ENCODE measurements around the gene CD63.

The CD63 gene

GRCh38 chr12:55728186-55728938 lies 447 bp downstream of the CD63 start:
- Histone ChIP-seq H3K36me3 (ENCODE audit: insufficient read depth) (no peaks in the 10 kb centered on the region; the same call in 1 of the 2 replicates), H3K27ac (peak overlapping the region; percentile 63), H4K20me1 (ENCODE audit: insufficient read depth) (no peaks in the 10 kb centered on the region), H3K4me1 (ENCODE audit: low read depth, poor library complexity, severe bottlenecking) (peaks cover 20% of the 10 kb centered on the region), H3K4me3 (IDR thresholded peaks at IDR 0.05; ENCODE audit: insufficient read depth, low read depth, low read length) (peak overlapping the region; percentile 69), H3K79me2 (ENCODE audit: insufficient read depth, low read depth) (peaks cover 13% of the 10 kb centered on the region; the same call in 1 of the 2 replicates), H3K27me3 (ENCODE audit: insufficient read depth, low read depth) (no peaks in the 10 kb centered on the region), H2AFZ (ENCODE audit: low read depth) (peak overlapping the region; percentile 88), H3K9ac (peak overlapping the region; percentile 80), H3K4me2 (peak overlapping the region; percentile 87)
- TF ChIP-seq, protein P1, sequence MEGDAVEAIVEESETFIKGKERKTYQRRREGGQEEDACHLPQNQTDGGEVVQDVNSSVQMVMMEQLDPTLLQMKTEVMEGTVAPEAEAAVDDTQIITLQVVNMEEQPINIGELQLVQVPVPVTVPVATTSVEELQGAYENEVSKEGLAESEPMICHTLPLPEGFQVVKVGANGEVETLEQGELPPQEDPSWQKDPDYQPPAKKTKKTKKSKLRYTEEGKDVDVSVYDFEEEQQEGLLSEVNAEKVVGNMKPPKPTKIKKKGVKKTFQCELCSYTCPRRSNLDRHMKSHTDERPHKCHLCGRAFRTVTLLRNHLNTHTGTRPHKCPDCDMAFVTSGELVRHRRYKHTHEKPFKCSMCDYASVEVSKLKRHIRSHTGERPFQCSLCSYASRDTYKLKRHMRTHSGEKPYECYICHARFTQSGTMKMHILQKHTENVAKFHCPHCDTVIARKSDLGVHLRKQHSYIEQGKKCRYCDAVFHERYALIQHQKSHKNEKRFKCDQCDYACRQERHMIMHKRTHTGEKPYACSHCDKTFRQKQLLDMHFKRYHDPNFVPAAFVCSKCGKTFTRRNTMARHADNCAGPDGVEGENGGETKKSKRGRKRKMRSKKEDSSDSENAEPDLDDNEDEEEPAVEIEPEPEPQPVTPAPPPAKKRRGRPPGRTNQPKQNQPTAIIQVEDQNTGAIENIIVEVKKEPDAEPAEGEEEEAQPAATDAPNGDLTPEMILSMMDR (conservative IDR thresholded peaks at IDR 0.05; ENCODE audit: low read depth, low read length), result no peak

DNA sequence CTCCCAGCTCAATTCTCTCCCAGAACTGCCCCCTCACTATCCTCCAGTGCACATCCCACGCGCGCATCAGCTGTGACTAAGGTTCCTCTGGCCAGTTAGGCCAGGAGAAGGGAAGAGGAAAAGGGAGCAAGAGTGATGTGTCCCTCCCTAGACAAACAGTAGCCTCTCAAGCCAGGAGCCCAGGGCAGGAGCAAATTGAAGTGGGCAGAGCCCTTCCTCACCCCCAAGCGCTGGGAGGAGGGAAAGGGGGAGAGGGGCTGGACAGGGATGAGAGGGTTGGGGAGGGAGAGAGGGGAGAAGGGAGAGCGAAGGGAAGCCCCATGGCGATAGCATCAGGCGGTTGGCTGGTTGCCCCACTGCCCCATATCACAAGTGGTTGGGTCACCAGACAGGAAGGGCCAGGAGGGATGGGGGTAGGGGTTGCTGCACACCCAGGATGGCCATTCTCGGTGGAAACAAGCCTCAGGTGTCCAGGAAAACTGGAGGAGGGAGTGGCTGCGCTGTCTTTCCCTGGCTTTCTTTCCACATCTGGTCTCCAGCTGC lies 1.1 kb downstream of the CD63 start:
- Histone ChIP-seq H3K4me3 (IDR thresholded peaks at IDR 0.05; ENCODE audit: insufficient read depth, low read depth, low read length) (peak overlapping the region; percentile 69), H3K4me2 (peak overlapping the region; percentile 87), H3K27ac (peak overlapping the region; percentile 9; the same call in 1 of the 2 replicates), H2AFZ (ENCODE audit: low read depth) (peak overlapping the region; percentile 88; the same call in 1 of the 2 replicates), H4K20me1 (ENCODE audit: insufficient read depth) (no peaks in the 10 kb centered on the region), H3K4me1 (ENCODE audit: low read depth, poor library complexity, severe bottlenecking) (peaks cover 20% of the 10 kb centered on the region), H3K9ac (peak overlapping the region; percentile 80; the same call in 1 of the 2 replicates), H3K27me3 (ENCODE audit: insufficient read depth, low read depth) (no peaks in the 10 kb centered on the region), H3K79me2 (ENCODE audit: insufficient read depth, low read depth) (peaks cover 13% of the 10 kb centered on the region; the same call in 1 of the 2 replicates), H3K36me3 (ENCODE audit: insufficient read depth) (no peaks in the 10 kb centered on the region; the same call in 1 of the 2 replicates)
- TF ChIP-seq, protein P1 (conservative IDR thresholded peaks at IDR 0.05; ENCODE audit: low read depth, low read length), result no peak

GRCh38 chr12:55726971-55727370 lies 1.8 kb downstream of the CD63 start:
- Histone ChIP-seq H3K79me2 (ENCODE audit: insufficient read depth, low read depth) (peaks cover 13% of the 10 kb centered on the region; the same call in 1 of the 2 replicates), H2AFZ (ENCODE audit: low read depth) (no peak overlapping the region), H4K20me1 (ENCODE audit: insufficient read depth) (no peaks in the 10 kb centered on the region), H3K4me3 (IDR thresholded peaks at IDR 0.05; ENCODE audit: insufficient read depth, low read depth, low read length) (no peak overlapping the region), H3K27ac (no peak overlapping the region), H3K27me3 (ENCODE audit: insufficient read depth, low read depth) (no peaks in the 10 kb centered on the region), H3K36me3 (ENCODE audit: insufficient read depth) (no peaks in the 10 kb centered on the region; the same call in 1 of the 2 replicates), H3K4me2 (peak overlapping the region; percentile 87; the same call in 1 of the 2 replicates), H3K9ac (no peak overlapping the region), H3K4me1 (ENCODE audit: low read depth, poor library complexity, severe bottlenecking) (peaks cover 20% of the 10 kb centered on the region)
- TF ChIP-seq, protein P1 (conservative IDR thresholded peaks at IDR 0.05; ENCODE audit: low read depth, low read length), result no peak

- Histone ChIP-seq H3K9ac (no peak overlapping the region), H3K4me2 (no peak overlapping the region), H3K4me3 (IDR thresholded peaks at IDR 0.05; ENCODE audit: insufficient read depth, low read depth, low read length) (no peak overlapping the region), H3K79me2 (ENCODE audit: insufficient read depth, low read depth) (peaks cover 13% of the 10 kb centered on the region; the same call in 1 of the 2 replicates), H2AFZ (ENCODE audit: low read depth) (no peak overlapping the region), H3K27me3 (ENCODE audit: insufficient read depth, low read depth) (no peaks in the 10 kb centered on the region), H3K4me1 (ENCODE audit: low read depth, poor library complexity, severe bottlenecking) (peaks cover 31% of the 10 kb centered on the region), H4K20me1 (ENCODE audit: insufficient read depth) (no peaks in the 10 kb centered on the region), H3K27ac (no peak overlapping the region), H3K36me3 (ENCODE audit: insufficient read depth) (no peaks in the 10 kb centered on the region; the same call in 1 of the 2 replicates)
- TF ChIP-seq, protein P1 (conservative IDR thresholded peaks at IDR 0.05; ENCODE audit: low read depth, low read length), result no peak
These were observed 3.3 kb downstream of the CD63 start for GRCh38 chr12:55725556-55725955.
